ENCODE data around the gene ANKS4B. TPM values are rescaled to one million over a fixed set of nuclear protein-coding genes. Genes with fewer than 3 reads are reported as not detected.

ANKS4B gene
- total and polyA plus RNA-seq, 2 experiments from 2014 or later = 0.07 TPM; not detected in 1

- TF ChIP-seq, protein P1, sequence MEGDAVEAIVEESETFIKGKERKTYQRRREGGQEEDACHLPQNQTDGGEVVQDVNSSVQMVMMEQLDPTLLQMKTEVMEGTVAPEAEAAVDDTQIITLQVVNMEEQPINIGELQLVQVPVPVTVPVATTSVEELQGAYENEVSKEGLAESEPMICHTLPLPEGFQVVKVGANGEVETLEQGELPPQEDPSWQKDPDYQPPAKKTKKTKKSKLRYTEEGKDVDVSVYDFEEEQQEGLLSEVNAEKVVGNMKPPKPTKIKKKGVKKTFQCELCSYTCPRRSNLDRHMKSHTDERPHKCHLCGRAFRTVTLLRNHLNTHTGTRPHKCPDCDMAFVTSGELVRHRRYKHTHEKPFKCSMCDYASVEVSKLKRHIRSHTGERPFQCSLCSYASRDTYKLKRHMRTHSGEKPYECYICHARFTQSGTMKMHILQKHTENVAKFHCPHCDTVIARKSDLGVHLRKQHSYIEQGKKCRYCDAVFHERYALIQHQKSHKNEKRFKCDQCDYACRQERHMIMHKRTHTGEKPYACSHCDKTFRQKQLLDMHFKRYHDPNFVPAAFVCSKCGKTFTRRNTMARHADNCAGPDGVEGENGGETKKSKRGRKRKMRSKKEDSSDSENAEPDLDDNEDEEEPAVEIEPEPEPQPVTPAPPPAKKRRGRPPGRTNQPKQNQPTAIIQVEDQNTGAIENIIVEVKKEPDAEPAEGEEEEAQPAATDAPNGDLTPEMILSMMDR (conservative IDR thresholded peaks at IDR 0.05; ENCODE audit: low read depth in 2 of 2) = no peak
- no peak for TF ChIP-seq STAT1 (IDR thresholded peaks at IDR 0.05; ENCODE audit: unreplicated experiment)
- no peak for TF ChIP-seq ETS1 (IDR thresholded peaks at IDR 0.05)
- no peak for TF ChIP-seq JUNB (IDR thresholded peaks at IDR 0.05; ENCODE audit: unreplicated experiment)
- TF ChIP-seq EZH2 (IDR thresholded peaks at IDR 0.05; ENCODE audit: low read depth, unreplicated experiment) = no peak
- no peak for TF ChIP-seq EZH2phosphoT487 (IDR thresholded peaks at IDR 0.05; ENCODE audit: unreplicated experiment)
Observed at GRCh38 chr16:21263640-21264570, 30.4 kb downstream of the ANKS4B start (continued).

GRCh38 chr16:21264571-21265036 is 31.1 kb downstream of the ANKS4B start:
- no peaks in the 10 kb centered on the region for H3K9me3 Mint-ChIP-seq
- H3K27me3 ChIP-seq (ENCODE audit: insufficient read depth) = no peaks in the 10 kb centered on the region
- ATAC-seq = no peak
- no peaks in the 10 kb centered on the region for H3K9me2 ChIP-seq (ENCODE audit: insufficient read depth)
- H3K79me2 ChIP-seq (replicated peaks; ENCODE audit: insufficient read depth) = no peaks in the 10 kb centered on the region
- 0 out of 3 replicates have a peak, but pooled peaks cover 2% of the 10 kb centered on the region for H3K36me3 Mint-ChIP-seq (ENCODE audit: low read depth)
- no peaks in the 10 kb centered on the region for H3K36me3 ChIP-seq (ENCODE audit: insufficient read depth)
- no peak overlapping the region for H3K4me2 ChIP-seq
- H3K27ac ChIP-seq (ENCODE audit: low read depth) = no peak overlapping the region
- H3K4me3 ChIP-seq = no peak overlapping the region
- H4K20me1 ChIP-seq (replicated peaks; ENCODE audit: insufficient read depth) = no peaks in the 10 kb centered on the region
- peaks cover 4% of the 10 kb centered on the region for H3K27me3 Mint-ChIP-seq (ENCODE audit: insufficient read depth, low read depth, poor library complexity)
- H2AFZ ChIP-seq = no peak overlapping the region
- H3K27ac Mint-ChIP-seq = no peak overlapping the region
- no peak for TF ChIP-seq ZNF331 (CRISPR knock-in tag; IDR thresholded peaks at IDR 0.05; ENCODE audit: low read depth)
- no peak for TF ChIP-seq NANOG (IDR thresholded peaks at IDR 0.05; ENCODE audit: borderline replicate concordance)
- no peak for TF ChIP-seq ZNF462 (CRISPR knock-in tag; IDR thresholded peaks at IDR 0.05)
- DNase-seq (ENCODE audit: low spot score) = no peak
- H3K4me3 Mint-ChIP-seq = no peak overlapping the region
- no peaks in the 10 kb centered on the region for H3K4me1 ChIP-seq (ENCODE audit: insufficient read depth)
- H3F3A ChIP-seq (replicated peaks; ENCODE audit: low read depth) = no peaks in the 10 kb centered on the region
- peaks cover 2% of the 10 kb centered on the region; the same call in 1 of the 3 replicates for H3K4me1 Mint-ChIP-seq

Measured in GM23338 (cell line).